ENCODE data around the gene GPR15LG.

Gene GPR15LG

DNA sequence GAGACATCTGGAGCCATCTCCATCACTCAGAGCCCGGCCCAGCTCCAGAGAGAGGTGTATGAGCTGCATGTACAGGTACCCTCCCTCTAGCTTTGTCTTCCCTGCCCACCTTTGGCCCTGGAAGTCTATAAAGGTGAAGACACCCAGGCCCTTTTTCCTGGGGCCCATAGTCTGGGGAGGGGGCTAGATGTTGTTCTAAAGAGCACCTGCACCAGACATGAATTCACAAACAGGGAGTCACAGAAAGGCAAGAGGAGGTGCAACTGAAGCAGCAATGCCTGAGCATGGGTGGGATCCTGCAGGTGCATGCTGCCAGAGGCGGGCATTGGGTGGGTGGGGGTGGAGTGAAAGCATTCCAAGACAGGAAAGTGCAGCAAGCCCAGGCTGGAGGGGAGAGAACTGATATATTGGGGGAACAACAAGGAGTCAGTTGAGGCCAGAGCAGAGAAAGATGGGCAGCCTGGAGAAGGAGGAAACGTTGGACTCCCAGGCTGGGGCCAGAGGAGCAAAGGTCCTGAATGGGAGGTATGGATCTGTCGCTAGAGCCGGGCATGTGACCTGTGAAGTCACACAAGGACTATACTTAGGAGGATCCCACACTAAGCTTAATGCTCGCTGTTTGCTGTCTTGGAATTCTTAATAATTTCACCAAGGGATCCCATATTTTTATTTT lies 32.4 kb downstream of the GPR15LG start:
- H3K4me3 ChIP-seq (ENCODE audit: low read depth, low read length) = no peak overlapping the region
- no peak for DNase-seq (ENCODE audit: low read depth)

DNA sequence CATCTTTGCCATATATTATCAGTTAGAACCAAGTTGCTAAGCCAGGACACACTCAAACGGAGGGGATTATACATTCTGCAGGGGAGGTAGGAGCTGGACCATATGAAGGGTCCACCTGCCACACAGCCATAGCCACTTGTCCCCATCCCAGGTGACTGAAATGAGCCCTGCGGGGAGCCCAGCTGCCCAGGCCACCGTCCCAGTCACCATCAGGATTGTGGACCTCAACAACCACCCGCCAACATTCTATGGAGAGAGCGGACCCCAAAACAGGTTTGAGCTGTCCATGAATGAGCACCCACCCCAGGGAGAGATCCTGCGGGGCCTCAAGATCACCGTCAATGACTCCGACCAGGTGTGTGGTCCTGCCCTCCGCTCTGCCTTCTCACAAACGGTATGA lies 34.4 kb downstream of the GPR15LG start:
- no peak for DNase-seq (ENCODE audit: low read depth)

DNA sequence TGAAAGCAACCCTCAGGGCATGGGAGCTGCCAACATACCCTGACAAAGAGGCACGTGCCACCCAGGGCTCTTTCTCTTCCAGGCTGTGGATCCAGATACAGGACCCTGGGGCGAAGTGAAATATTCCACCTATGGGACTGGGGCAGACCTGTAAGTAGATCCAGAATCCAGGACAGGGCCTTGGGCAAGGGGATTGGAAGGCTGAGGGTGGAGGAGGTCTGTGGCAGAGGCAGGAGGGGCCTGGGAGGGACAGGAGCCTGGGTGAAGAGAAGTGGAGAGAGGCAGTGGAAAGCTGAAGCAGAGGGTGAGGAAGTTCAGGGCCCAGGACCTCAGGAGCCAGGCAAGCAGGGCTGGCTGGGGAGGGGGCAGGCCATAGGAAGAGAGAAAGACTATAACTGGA lies 38.0 kb downstream of the GPR15LG start:
- no peak overlapping the region for H3K4me3 ChIP-seq (ENCODE audit: low read depth, low read length)
- DNase-seq (ENCODE audit: low read depth) = no peak

More for the DNA sequence above, 34.4 kb downstream of the GPR15LG start:
- no peak overlapping the region for H3K4me3 ChIP-seq (ENCODE audit: low read depth, low read length)

DNA sequence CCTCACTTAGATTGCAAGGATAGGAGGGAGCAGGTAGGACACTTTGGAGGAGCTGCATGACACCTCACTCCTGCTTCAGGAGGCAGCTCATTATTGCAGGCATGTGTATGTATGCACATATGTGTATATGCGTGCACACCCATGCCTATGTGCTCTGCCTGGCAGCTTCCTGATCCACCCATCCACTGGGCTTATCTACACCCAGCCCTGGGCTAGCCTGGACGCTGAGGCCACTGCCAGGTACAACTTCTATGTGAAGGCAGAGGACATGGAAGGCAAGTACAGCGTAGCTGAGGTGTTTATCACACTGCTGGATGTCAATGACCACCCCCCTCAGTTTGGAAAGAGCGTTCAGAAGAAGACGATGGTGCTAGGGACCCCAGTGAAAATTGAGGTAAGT lies 38.4 kb downstream of the GPR15LG start:
- H3K4me3 ChIP-seq (ENCODE audit: low read depth, low read length) = no peak overlapping the region
- no peak for DNase-seq (ENCODE audit: low read depth)

DNA sequence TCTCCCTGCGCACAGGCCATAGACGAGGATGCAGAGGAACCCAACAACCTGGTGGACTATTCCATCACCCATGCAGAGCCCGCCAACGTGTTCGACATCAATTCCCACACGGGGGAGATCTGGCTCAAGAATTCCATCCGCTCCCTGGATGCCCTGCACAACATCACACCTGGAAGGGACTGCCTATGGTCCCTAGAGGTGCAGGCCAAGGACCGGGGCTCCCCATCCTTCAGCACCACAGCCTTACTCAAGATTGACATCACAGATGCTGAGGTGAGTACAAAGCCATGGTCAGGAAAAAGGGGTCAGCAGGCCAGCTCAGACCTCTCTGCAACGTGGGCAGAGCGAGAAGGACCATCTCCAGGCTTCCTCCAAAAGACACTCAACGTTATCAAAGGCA lies 39.5 kb downstream of the GPR15LG start:
- DNase-seq (ENCODE audit: low read depth) = no peak
- H3K4me3 ChIP-seq (ENCODE audit: low read depth, low read length) = no peak overlapping the region

DNA sequence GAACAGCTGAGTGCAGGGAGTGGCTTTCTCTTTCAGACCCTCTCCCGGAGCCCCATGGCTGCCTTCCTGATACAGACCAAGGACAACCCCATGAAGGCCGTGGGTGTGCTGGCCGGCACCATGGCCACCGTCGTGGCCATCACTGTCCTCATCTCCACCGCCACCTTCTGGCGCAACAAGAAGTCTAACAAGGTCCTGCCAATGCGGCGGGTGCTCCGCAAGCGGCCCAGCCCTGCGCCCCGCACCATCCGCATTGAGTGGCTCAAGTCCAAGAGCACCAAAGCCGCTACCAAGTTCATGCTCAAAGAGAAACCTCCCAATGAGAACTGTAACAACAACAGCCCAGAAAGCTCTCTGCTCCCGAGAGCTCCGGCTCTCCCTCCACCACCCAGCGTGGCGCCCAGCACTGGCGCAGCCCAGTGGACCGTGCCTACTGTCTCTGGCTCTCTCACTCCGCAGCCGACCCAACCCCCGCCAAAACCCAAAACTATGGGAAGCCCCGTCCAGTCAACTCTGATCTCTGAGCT lies 40.5 kb downstream of the GPR15LG start:
- no peak for DNase-seq (ENCODE audit: low read depth)
- H3K4me3 ChIP-seq (ENCODE audit: low read depth, low read length) = no peak overlapping the region

DNA sequence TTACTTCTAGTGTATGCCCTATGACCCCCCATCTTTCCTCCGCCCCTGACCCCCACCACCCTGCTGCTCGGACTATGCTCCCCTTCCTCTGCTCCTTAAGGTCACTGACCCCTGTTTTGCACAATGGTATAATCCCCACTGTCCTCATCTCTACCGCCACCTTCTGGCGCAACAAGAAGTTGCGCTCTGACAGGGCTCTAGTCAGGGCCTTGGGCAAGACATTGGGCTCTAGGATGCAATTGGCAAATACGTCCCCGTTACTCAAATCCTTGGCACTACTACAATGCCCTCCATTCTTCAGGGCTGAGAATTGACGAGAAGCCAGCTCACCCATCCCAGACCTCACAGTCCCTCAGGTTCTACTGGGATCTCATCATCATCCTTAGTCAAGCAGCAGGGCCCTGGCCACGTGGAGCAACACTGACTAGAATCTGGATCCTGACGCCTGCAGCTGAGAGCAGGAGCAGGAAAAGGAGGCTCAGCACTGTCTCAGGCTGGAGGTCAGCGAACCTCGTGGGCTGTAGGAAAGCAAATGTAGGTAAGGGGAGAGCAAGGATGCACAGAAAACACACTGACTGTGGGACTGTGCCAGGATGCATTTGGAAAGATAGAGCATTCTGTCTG lies 41.1 kb downstream of the GPR15LG start:
- DNase-seq (ENCODE audit: low read depth) = no peak
- no peak overlapping the region for H3K4me3 ChIP-seq (ENCODE audit: low read depth, low read length)

DNA sequence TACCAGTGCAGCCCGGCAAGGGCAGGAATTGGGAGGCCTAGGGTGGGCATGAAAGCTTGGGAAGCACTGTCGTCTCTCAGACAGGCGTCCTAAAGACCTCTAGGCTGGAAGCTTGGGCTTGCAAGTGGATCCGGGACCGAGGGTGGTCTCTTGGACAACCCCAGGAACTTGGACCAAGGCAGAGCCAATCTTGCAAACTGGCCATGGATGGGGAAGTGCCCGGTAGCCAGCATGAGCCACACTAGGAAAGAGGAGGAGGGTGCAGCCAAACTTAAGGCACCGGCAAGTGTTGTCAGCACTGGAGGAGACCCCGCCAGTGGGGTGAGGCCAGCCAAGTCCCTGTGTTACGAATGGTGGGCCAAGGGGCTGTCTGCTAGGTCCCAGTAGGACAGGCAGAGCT lies 43.2 kb downstream of the GPR15LG start:
- DNase-seq (ENCODE audit: low read depth) = no peak
- no peak overlapping the region for H3K4me3 ChIP-seq (ENCODE audit: low read depth, low read length)

DNA sequence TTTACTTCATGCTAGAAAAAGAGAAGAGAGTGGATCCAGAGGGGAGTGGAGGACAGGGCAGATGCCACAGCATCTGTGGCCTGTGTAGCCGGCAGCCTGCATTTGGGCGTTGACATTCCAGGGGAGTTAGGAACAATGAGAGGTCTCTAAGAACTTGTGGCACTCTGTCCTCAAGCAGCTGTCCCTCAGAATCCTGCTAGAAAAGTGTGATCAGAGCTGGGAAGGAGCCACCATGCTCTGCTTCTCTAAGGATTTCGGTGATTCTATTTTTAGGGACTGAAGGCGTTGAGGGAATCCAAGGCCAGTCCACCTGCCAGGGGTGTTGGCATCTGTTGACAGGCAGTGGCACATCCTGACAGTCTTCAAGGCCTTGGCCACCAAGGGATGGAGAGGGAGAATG lies 44.1 kb downstream of the GPR15LG start:
- DNase-seq (ENCODE audit: low read depth) = no peak
- no peak overlapping the region for H3K4me3 ChIP-seq (ENCODE audit: low read depth, low read length)

DNA sequence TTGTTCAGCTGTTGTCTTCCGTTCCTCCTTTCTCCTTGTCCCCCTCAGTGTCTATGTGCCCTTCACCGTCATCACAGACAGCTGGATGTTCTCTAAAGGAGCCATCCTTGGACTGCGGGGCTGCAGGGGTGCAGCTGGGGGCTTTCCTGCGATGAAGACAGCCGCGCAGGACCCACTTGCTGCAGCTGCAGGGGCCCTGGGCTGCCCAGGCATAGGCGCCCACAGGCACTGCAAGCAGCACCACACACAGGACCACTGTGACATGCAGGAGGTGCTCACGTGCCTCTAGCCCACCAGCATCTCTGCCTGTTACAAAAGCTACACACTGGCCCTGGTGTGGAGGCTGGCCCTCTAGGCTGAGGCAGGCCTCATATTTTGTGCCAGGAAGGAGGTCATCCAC lies 48.3 kb downstream of the GPR15LG start:
- H3K4me3 ChIP-seq (ENCODE audit: low read depth, low read length) = no peak overlapping the region
- no peak for DNase-seq (ENCODE audit: low read depth)

DNA sequence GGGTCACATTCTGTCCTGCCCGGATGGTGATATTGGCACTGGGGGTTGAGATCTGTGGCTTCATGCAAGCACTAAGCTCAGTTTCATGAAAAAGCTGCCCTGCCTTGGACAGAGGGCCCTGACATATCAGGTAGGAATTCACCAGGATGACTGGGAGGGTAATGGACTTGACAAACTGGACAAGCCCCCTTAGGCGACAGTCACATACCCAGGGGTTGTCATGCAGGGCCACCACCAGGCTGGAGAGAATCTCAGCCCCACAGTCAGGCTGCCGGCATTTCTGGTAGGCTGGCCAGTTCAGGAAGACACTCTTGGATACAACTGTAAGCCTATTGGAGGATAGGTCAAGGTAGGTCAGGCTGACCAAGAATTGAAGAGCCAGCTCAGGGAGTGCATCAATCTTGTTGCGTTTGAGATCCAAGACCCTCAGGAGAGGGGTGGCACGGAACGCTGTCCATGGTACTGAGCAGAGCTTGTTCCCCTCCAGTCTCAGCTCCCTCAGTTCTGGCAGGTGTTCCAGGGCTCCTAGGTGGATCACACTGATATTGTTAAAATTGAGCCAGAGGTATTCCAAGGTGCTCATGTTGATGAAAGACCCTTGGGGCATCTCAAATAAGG lies 50.9 kb downstream of the GPR15LG start:
- no peak overlapping the region for H3K4me3 ChIP-seq (ENCODE audit: low read depth, low read length)
- DNase-seq (ENCODE audit: low read depth) = no peak

DNA sequence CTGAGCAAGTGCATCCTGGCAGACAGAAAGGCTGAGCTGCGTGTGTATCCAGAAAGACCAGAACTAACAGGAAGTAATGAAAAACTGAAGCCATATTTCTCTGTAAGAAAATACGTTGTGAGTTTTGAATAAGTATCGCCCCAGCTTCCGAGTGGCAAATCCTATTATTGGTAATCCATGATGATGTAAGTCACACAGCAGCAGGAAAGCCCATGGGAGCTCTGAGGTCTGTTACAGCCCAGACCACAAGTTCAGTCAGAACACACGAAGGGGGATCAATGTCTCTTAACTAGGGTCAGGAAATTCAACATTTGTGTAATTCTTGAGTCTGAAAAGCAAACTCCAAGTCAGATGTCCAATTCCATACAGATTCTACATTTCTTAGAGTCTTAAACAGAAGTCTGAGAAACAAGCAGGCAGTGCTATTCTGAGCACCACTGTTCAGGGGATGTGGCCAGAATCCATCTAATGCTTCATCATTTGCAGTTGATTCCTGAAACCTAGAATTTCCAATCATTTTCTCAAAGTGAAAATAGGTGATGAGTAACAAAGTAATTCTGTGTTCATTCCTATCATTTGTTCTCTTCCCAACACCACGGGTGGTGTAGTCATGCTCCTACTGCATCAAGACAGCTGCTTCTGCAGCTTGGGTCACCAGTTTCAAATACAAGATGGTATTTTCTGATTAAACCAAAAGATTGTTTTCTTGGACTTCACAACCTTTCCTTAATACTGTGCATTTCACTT lies 52.0 kb downstream of the GPR15LG start, which contains the start of gene LRIT2:
LRIT2 (minus strand) TSS at position 118 of the 747 bp plus-strand sequence; CDS start at position 94, 24 bp downstream.
- DNase-seq (ENCODE audit: low read depth) = no peak
- H3K4me3 ChIP-seq (ENCODE audit: low read depth, low read length) = no peak within 1 kb of the TSS

DNA sequence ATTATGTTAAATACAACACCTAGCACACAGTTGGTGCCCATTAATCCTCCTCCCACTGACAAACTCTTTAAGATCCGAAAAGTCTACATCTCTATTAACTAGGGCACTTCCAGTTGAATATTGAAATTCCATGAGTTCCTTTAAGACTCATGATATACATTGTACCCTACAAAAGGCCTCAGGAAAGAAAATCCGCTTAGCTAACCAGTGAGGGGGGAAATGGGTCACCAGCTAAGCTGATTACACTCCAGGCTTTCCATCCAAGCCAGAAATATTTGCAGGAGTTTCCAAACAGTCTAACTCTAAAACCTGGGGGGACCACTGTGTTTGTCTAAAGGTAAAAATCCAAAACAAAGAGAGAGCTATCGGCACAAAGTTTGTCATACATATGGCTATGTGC lies 53.0 kb downstream of the GPR15LG start:
- no peak for DNase-seq (ENCODE audit: low read depth)
- H3K4me3 ChIP-seq (ENCODE audit: low read depth, low read length) = no peak overlapping the region

DNA sequence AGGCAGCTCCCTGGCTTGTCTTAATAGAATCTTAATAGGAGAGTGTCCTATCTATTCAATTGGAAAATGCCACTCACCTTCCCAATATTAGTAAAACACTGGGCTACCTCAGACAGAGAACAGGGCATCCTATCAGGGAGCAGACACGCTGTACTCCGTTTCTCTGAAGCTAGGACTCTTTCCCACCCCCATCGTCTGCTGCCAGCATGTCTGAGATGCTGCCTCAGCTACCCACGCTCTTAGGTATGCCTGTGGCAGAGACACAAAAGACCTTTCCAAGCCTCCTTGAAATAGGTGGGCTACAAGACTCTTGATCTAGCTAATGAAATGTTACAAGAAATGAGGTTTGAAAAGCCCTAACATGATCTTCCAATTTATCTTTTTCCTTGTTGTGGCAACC lies 54.2 kb downstream of the GPR15LG start:
- DNase-seq (ENCODE audit: low read depth) = no peak
- H3K4me3 ChIP-seq (ENCODE audit: low read depth, low read length) = no peak overlapping the region

DNA sequence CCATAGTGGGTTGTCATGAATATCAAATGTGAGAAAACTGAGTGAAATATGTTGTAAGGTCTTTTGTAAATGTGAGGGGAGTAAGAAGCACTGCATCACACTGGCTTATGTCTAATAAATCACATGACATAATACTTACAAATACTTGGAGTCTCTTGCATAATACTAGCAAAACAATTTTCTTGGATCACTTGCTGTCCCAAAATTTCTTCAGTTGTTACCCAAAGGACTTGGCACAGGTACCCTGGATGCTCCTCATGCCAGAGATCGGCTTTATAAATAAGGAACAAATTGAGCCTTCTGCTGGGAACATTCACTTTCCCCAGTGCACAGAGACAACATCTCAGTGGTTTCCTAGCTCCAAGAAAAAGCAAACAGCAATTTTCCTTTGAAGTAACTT lies 56.8 kb downstream of the GPR15LG start:
- no peak for DNase-seq (ENCODE audit: low read depth)
- no peak overlapping the region for H3K4me3 ChIP-seq (ENCODE audit: low read depth, low read length)

DNA sequence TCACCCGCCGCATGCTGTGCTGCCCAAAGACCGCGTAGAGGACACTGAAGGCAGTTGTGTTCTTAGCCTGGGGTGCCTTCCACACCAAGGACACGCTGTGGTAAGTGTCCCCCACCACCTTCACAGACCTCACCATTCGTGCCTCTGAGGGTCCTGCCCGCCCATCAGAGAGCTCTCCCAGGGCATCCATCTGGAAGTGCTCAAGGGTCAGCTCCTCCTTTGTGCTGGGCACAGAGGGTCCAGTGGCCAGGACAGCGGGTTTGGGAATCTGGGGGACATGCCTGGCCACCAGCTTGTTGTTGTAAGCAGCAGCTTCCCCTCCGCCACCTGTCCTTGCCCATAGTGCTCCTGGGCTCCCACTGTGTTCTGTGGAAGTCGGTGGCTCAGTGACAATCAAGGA lies 58.8 kb downstream of the GPR15LG start:
- no peak overlapping the region for H3K4me3 ChIP-seq (ENCODE audit: low read depth, low read length)
- DNase-seq (ENCODE audit: low read depth) = no peak

DNA sequence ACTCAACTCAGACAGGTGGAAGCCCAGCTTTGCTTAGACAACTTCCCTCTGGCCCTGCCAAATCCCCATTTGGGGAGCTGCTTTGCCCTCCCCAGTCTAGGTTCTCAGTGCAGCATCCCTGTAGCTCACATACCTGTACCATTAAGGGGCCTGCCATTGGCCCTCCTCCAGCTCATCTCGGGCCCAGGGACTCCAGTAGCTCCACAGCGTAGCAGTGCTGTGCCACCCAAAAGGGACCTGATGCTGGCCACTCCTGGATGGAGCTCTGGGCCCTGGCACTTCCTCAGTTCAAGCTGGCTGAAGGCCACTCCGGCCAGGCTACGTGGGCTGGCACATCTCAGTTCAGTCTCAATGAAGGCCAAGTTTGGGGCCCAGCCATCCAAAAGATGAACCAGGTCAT lies 60.3 kb downstream of the GPR15LG start:
- no peak for DNase-seq (ENCODE audit: low read depth)
- H3K4me3 ChIP-seq (ENCODE audit: low read depth, low read length) = no peak overlapping the region

DNA sequence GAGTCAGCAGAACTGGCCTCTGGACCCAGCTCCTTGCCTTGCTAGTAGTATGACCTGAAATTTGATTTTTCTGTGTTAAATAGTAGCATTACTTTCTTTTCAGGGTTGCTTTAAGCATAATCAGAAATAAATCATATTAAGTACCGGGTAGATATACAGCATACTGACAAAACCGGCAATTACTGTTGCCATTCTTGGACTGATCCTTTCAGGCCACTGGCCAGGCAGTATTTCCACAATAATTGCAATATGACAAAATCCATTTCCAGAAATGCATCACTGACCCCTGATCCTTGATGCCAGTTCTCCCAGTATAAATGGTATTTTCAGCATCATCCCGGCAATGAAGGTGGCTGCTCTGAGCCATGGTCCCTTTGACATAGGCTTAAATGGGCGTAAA lies 60.9 kb downstream of the GPR15LG start:
- no peak for DNase-seq (ENCODE audit: low read depth)

More for the DNA sequence above, 60.9 kb downstream of the GPR15LG start:
- no peak overlapping the region for H3K4me3 ChIP-seq (ENCODE audit: low read depth, low read length)

All from skeletal muscle cell (primary cell).